Nephron (organoid): ENCODE results near the gene IGFBP4.

Experiments used
- H3K27ac Mint-ChIP-seq, 3 experiments: 2 replicates each; pipeline ENCODE4 v1.8.0; 2020; ENCODE audit warnings: mixed read lengths in 3 of 3, mild to moderate bottlenecking in 2 of 3, moderate library complexity in 1 of 3
- H3K27me3 Mint-ChIP-seq: 2 replicates; pipeline ENCODE4 v1.8.0; 2021; ENCODE audit warnings: low read depth, mild to moderate bottlenecking, moderate library complexity, mixed read lengths
- H3K36me3 Mint-ChIP-seq: 2 replicates; pipeline ENCODE4 v1.8.0; 2020; ENCODE audit warnings: low read depth, mixed read lengths
- H3K4me1 Mint-ChIP-seq: 2 replicates; pipeline ENCODE4 v1.8.0; 2020; ENCODE audit warnings: mixed read lengths
- H3K4me3 Mint-ChIP-seq, 3 experiments: 2 replicates each; pipeline ENCODE4 v1.8.0; 2020; ENCODE audit warnings: mild to moderate bottlenecking in 3 of 3, mixed read lengths in 3 of 3, moderate library complexity in 2 of 3
- H3K9me3 Mint-ChIP-seq: 2 replicates; pipeline ENCODE4 v1.8.0; 2020; ENCODE audit warnings: mixed read lengths
- CTCF ChIP-seq, 3 experiments: fragments of 200-600 bp; sonication (generic); IDR thresholded peaks; one replicate each; pipeline ENCODE4 v1.5.0; 2021; ENCODE audit warnings: antibody characterized with exemption in 3 of 3; ENCODE audit not compliant: unreplicated experiment in 3 of 3

IGFBP4 gene

GRCh38 chr17:40468560-40468959, 25.3 kb downstream of the IGFBP4 start:
- H3K27me3 Mint-ChIP-seq = peaks cover 13% of the 10 kb centered on the region
- TF ChIP-seq CTCF (IDR thresholded peaks at IDR 0.05; ENCODE audit: unreplicated experiment in 3 of 3) = no peak
- H3K27ac Mint-ChIP-seq = no peak overlapping the region
- H3K4me3 Mint-ChIP-seq = no peak overlapping the region
- peaks cover 8% of the 10 kb centered on the region for H3K9me3 Mint-ChIP-seq
- no peaks in the 10 kb centered on the region for H3K36me3 Mint-ChIP-seq
- H3K4me1 Mint-ChIP-seq = peaks cover 42% of the 10 kb centered on the region

GRCh38 chr17:40469805-40470675, 26.8 kb downstream of the IGFBP4 start:
- H3K27ac Mint-ChIP-seq = peak overlapping the region in 1 of 3 experiments; percentile 19
- H3K27me3 Mint-ChIP-seq = peaks cover 9% of the 10 kb centered on the region
- peaks cover 40% of the 10 kb centered on the region for H3K4me1 Mint-ChIP-seq
- no peaks in the 10 kb centered on the region for H3K36me3 Mint-ChIP-seq
- TF ChIP-seq CTCF (IDR thresholded peaks at IDR 0.05; ENCODE audit: unreplicated experiment in 3 of 3) = no peak
- peaks cover 8% of the 10 kb centered on the region for H3K9me3 Mint-ChIP-seq
- H3K4me3 Mint-ChIP-seq = no peak overlapping the region

- Mint-ChIP-seq H3K27me3 (peaks cover 9% of the 10 kb centered on the region), H3K9me3 (peaks cover 8% of the 10 kb centered on the region), H3K4me1 (peaks cover 45% of the 10 kb centered on the region), H3K36me3 (no peaks in the 10 kb centered on the region), H3K4me3 (no peak overlapping the region), H3K27ac (peak overlapping the region; percentile 77 to 92 (median 81))
- TF ChIP-seq CTCF (IDR thresholded peaks at IDR 0.05; ENCODE audit: unreplicated experiment in 3 of 3) = no peak
Measured at GRCh38 chr17:40470932-40471828, 27.9 kb downstream of the IGFBP4 start.

GRCh38 chr17:40471846-40472732, 28.8 kb downstream of the IGFBP4 start:
- peak overlapping the region; percentile 77 to 92 (median 81) for H3K27ac Mint-ChIP-seq
- H3K4me1 Mint-ChIP-seq = peaks cover 48% of the 10 kb centered on the region
- H3K27me3 Mint-ChIP-seq = peaks cover 9% of the 10 kb centered on the region
- TF ChIP-seq CTCF (IDR thresholded peaks at IDR 0.05; ENCODE audit: unreplicated experiment in 3 of 3) = no peak
- H3K9me3 Mint-ChIP-seq = peaks cover 8% of the 10 kb centered on the region
- no peak overlapping the region for H3K4me3 Mint-ChIP-seq
- H3K36me3 Mint-ChIP-seq = no peaks in the 10 kb centered on the region

- Mint-ChIP-seq H3K9me3 (peaks cover 8% of the 10 kb centered on the region), H3K36me3 (no peaks in the 10 kb centered on the region), H3K4me3 (no peak overlapping the region), H3K4me1 (peaks cover 48% of the 10 kb centered on the region), H3K27me3 (peaks cover 9% of the 10 kb centered on the region), H3K27ac (peak overlapping the region in 2 of 3 experiments; percentile 54 to 92)
- TF ChIP-seq CTCF (IDR thresholded peaks at IDR 0.05; ENCODE audit: unreplicated experiment in 3 of 3) = no peak
Measured at GRCh38 chr17:40472733-40473452, 29.6 kb downstream of the IGFBP4 start.
